IMR-90 (cell line): ENCODE measurements around the gene PIP4K2A. TPM values are rescaled to one million over a fixed set of nuclear protein-coding genes. Genes with fewer than 3 reads are reported as not detected.
A peak's percentile ranks its signal among the peaks of the same experiment; 100 is the strongest.

Experiments
- ATAC-seq: fragments of 200-7000 bp; cut with Tn5 transposase; 2 replicates; pipeline ENCODE4 v1.9.1; 2020; ENCODE audit warnings: low read depth, mild to moderate bottlenecking, moderate library complexity
- BruUV-seq: library from RNA; stranded (reverse); fragments of 400-500 nt; replicated peaks from 2 replicates; lab custom pipeline; 2021; lab: Mats Ljungman, UMichigan
- CTCF ChIA-PET: fragments of 300-600 bp; formaldehyde crosslinking; extraction: SDS; loops from one replicate; lab custom pipeline; 2021; ENCODE audit warnings: antibody characterized with exemption; lab: Yijun Ruan, JAX
- POLR2A ChIA-PET: fragments of 300-600 bp; sonication (Branson Sonifier 250); formaldehyde crosslinking; loops from one replicate; lab custom pipeline; 2022; ENCODE audit warnings: antibody characterized with exemption; ENCODE audit not compliant: unreplicated experiment; lab: Charles Lee
- DNase-seq: peaks from one replicate; pipeline ENCODE4 v3.0.0; 2013
- H2AFZ ChIP-seq: replicated peaks from 2 replicates; pipeline ENCODE3; 2013; ENCODE audit warnings: low read length, mild to moderate bottlenecking; ENCODE audit not compliant: poor library complexity
- H2AK5ac ChIP-seq: 2 replicates; pipeline ENCODE4 v1.6.1; 2013; ENCODE audit warnings: low read depth, low read length, inconsistent platforms
- H2AK9ac ChIP-seq: replicated peaks from 2 replicates; pipeline ENCODE3; 2013; ENCODE audit warnings: mild to moderate bottlenecking, low read depth, low read length, moderate library complexity; ENCODE audit not compliant: poor library complexity
- H2BK120ac ChIP-seq: 2 replicates; pipeline ENCODE4 v1.6.1; 2013; ENCODE audit warnings: low read depth, low read length, inconsistent platforms
- H2BK15ac ChIP-seq: 3 replicates; pipeline ENCODE4 v1.6.1; 2013; ENCODE audit warnings: low read depth, low read length, inconsistent platforms
- H2BK20ac ChIP-seq: 2 replicates; pipeline ENCODE4 v1.6.1; 2013; ENCODE audit warnings: low read depth, mild to moderate bottlenecking, inconsistent platforms, low read length, moderate library complexity
- H2BK5ac ChIP-seq: 2 replicates; pipeline ENCODE4 v1.6.1; 2013; ENCODE audit warnings: mild to moderate bottlenecking, low read depth, low read length, inconsistent platforms; ENCODE audit not compliant: poor library complexity, severe bottlenecking
- H3K14ac ChIP-seq: replicated peaks from 2 replicates; pipeline ENCODE4 v1.6.1; 2013; ENCODE audit warnings: low read depth, low read length, inconsistent platforms
- H3K18ac ChIP-seq: 2 replicates; pipeline ENCODE4 v1.6.1; 2013; ENCODE audit warnings: low read depth, low read length, control low read depth
- H3K23ac ChIP-seq: 2 replicates; pipeline ENCODE4 v1.6.1; 2013; ENCODE audit warnings: low read depth, low read length, inconsistent platforms
- H3K27ac ChIP-seq: 2 replicates; pipeline ENCODE4 v1.5.1; 2013; ENCODE audit warnings: mild to moderate bottlenecking, control low read depth, low read length; ENCODE audit not compliant: insufficient read depth
- H3K27me3 ChIP-seq: 2 replicates; pipeline ENCODE4 v1.6.1; 2013; ENCODE audit warnings: low read length; ENCODE audit not compliant: control insufficient read depth, insufficient read depth
- H3K36me3 ChIP-seq: 2 replicates; pipeline ENCODE4 v1.6.1; 2013; ENCODE audit warnings: low read length, mixed read lengths; ENCODE audit not compliant: control insufficient read depth, insufficient read depth
- H3K4ac ChIP-seq: 2 replicates; pipeline ENCODE4 v1.6.1; 2013; ENCODE audit warnings: low read depth, low read length, inconsistent platforms
- H3K4me1 ChIP-seq: 2 replicates; pipeline ENCODE4 v1.6.1; 2013; ENCODE audit warnings: low read length, mixed read lengths; ENCODE audit not compliant: control insufficient read depth, insufficient read depth
- H3K4me2 ChIP-seq: 2 replicates; pipeline ENCODE4 v1.6.1; 2013; ENCODE audit warnings: low read depth, mild to moderate bottlenecking, control low read depth, low read length, moderate library complexity
- H3K4me3 ChIP-seq: 2 replicates; pipeline ENCODE4 v1.5.1; 2013; ENCODE audit warnings: low read depth, mild to moderate bottlenecking, control low read depth, low read length, moderate library complexity; ENCODE audit not compliant: insufficient read depth
- H3K56ac ChIP-seq: 2 replicates; pipeline ENCODE4 v1.6.1; 2013; ENCODE audit warnings: low read length, inconsistent platforms; ENCODE audit not compliant: insufficient read depth; ENCODE audit errors: extremely low read depth
- H3K79me1 ChIP-seq, 2 experiments: 2 replicates each; pipeline ENCODE4 v1.6.1; 2013; ENCODE audit warnings: low read length in 2 of 2, inconsistent platforms in 1 of 2, low read depth in 1 of 2
- H3K9ac ChIP-seq: 2 replicates; pipeline ENCODE4 v1.6.1; 2013; ENCODE audit warnings: low read depth, low read length, control low read depth
- H3K9me1 ChIP-seq: 2 replicates; pipeline ENCODE4 v1.6.1; 2013; ENCODE audit warnings: low read length, inconsistent platforms; ENCODE audit not compliant: insufficient read depth
- H3K9me3 ChIP-seq: 2 replicates; pipeline ENCODE4 v1.6.1; 2013; ENCODE audit warnings: low read length; ENCODE audit not compliant: control insufficient read depth, insufficient read depth
- H4K20me1 ChIP-seq: 2 replicates; pipeline ENCODE4 v1.6.1; 2013; ENCODE audit warnings: low read length, inconsistent platforms; ENCODE audit not compliant: insufficient read depth
- H4K5ac ChIP-seq: 2 replicates; pipeline ENCODE4 v1.6.1; 2013; ENCODE audit warnings: mild to moderate bottlenecking, low read depth, low read length, control low read depth
- H4K8ac ChIP-seq, 2 experiments: 2 replicates each; pipeline ENCODE4 v1.6.1; 2013; ENCODE audit warnings: low read depth in 2 of 2, low read length in 2 of 2, control low read depth in 1 of 2, inconsistent platforms in 1 of 2
- H4K91ac ChIP-seq: 2 replicates; pipeline ENCODE4 v1.6.1; 2013; ENCODE audit warnings: low read depth, low read length, inconsistent platforms; ENCODE audit not compliant: insufficient read depth
- CEBPB ChIP-seq: IDR thresholded peaks from 2 replicates; pipeline ENCODE4 v1.6.1; 2012; ENCODE audit warnings: low read depth, low read length, improper control_type of control experiment
- ELK1 ChIP-seq: fragments of 150-350 bp; IDR thresholded peaks from 2 replicates; pipeline ENCODE4 v1.6.1; 2016; ENCODE audit warnings: low read depth, mild to moderate bottlenecking, low read length, moderate library complexity, borderline replicate concordance
- FOS ChIP-seq: fragments of 150-350 bp; IDR thresholded peaks from 2 replicates; pipeline ENCODE4 v1.6.1; 2016; ENCODE audit warnings: low read depth, low read length
- MAFK ChIP-seq: IDR thresholded peaks from 2 replicates; pipeline ENCODE4 v1.6.1; 2012; ENCODE audit warnings: low read depth, low read length, improper control_type of control experiment
- MAZ ChIP-seq: IDR thresholded peaks from 2 replicates; pipeline ENCODE4 v1.6.1; 2012; ENCODE audit warnings: low read depth, mild to moderate bottlenecking, low read length, improper control_type of control experiment, moderate library complexity, borderline replicate concordance
- MXI1 ChIP-seq: IDR thresholded peaks from 2 replicates; pipeline ENCODE4 v1.6.1; 2012; ENCODE audit warnings: low read depth, mild to moderate bottlenecking, low read length, moderate library complexity, borderline replicate concordance
- NFE2L2 ChIP-seq: fragments of 150-350 bp; IDR thresholded peaks from 2 replicates; pipeline ENCODE4 v1.6.1; 2016; ENCODE audit warnings: low read depth, mild to moderate bottlenecking, low read length
- POLR2A ChIP-seq: IDR thresholded peaks from 2 replicates; pipeline ENCODE4 v1.6.1; 2012; ENCODE audit warnings: mild to moderate bottlenecking, low read depth, low read length
- RAD21 ChIP-seq: IDR thresholded peaks from 2 replicates; pipeline ENCODE4 v1.6.1; 2012; ENCODE audit warnings: low read length, improper control_type of control experiment
- RCOR1 ChIP-seq: IDR thresholded peaks from 2 replicates; pipeline ENCODE4 v1.6.1; 2012; ENCODE audit warnings: mild to moderate bottlenecking, low read length, improper control_type of control experiment; ENCODE audit not compliant: insufficient replicate concordance
- RFX5 ChIP-seq: IDR thresholded peaks from 2 replicates; pipeline ENCODE4 v1.8.0; 2012; ENCODE audit warnings: low read depth, mild to moderate bottlenecking, low read length, moderate library complexity
- SMC3 ChIP-seq: fragments of 150-350 bp; IDR thresholded peaks from 2 replicates; pipeline ENCODE4 v1.6.1; 2016; ENCODE audit warnings: low read depth, mild to moderate bottlenecking, antibody characterized with exemption, low read length, moderate library complexity
- WGBS, 2 experiments: methylation state at CpG; one replicate each; pipeline versions ENCODE4 v1.1.5 to v1.1.7; 2013; ENCODE audit warnings: missing lambda C conversion rate in 2 of 2; ENCODE audit not compliant: insufficient read length in 1 of 2; ENCODE audit errors: extremely low coverage in 2 of 2; 5-methylcytosine and 5-hydroxymethylcytosine counted together
- dilution Hi-C: fragments of 300-500 bp; cut with HindIII; formaldehyde crosslinking; loops from one replicate; pipeline ENCODE4 v1.14.3; 2018; ENCODE audit warnings: low sequenced_read_pairs; ENCODE audit not compliant: unreplicated experiment
- in situ Hi-C: fragments of 300-500 bp; cut with MboI; formaldehyde crosslinking; loops from 3 replicates; pipeline ENCODE4 v1.14.3; 2019; ENCODE audit warnings: low sequenced_read_pairs, inconsistent platforms, mixed read lengths
- intact Hi-C: fragments of 100-400 bp; cut with micrococcal nuclease; formaldehyde crosslinking; loops from 2 replicates; pipeline ENCODE4 v1.10.0; 2022
- polyA plus RNA-seq, 3 experiments: library from polyadenylated mRNA; depleted of rRNA; stranded (reverse); fragments of >200 nt; gene quantifications; 2 replicates each; pipeline ENCODE4 v1.2.3, GENCODE V29; 2012; ENCODE audit warnings: low replicate concordance in 1 of 3
- total RNA-seq: library from RNA; depleted of rRNA; stranded (reverse); fragments of >200 nt; gene quantifications from 2 replicates; pipeline ENCODE4 v1.2.3, GENCODE V29; 2012
- TF ChIP-seq, protein P1 (sequence below): conservative IDR thresholded peaks from 2 replicates; pipeline ENCODE4 v1.5.1; 2012; ENCODE audit warnings: mild to moderate bottlenecking, low read depth, low read length, improper control_type of control experiment
- TF ChIP-seq, protein P2 (sequence below): fragments of 150-350 bp; IDR thresholded peaks from 2 replicates; pipeline ENCODE4 v1.6.1; 2017; ENCODE audit warnings: mild to moderate bottlenecking, antibody characterized with exemption, low read length, low read depth

PIP4K2A gene
- total and polyA plus RNA-seq, 2 of the 4 experiments (the other 2 are of a cell fraction) = 9.8 to 18.1 TPM

DNA sequence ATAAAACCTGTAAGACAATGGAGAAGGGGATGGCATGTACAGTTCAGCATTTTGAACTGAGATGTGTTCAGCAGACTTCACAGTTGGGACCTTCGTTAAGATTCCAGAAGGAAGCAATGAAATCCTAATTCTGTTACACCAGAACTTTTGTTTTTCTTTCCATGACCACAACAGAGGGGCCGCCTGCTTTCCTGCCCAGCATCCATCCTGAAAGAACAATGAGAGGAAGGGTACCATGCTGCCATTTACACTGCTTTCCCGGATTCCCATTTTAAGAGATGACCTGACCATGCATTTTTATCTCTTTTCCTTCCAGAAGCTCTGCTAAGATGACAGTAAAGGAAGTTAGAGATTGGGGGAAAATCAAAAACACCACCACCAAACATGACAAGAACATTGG lies 92.7 kb downstream of the PIP4K2A start:
- H3K79me1 ChIP-seq = peaks cover 26 to 58% of the 10 kb centered on the region in 2 experiments
- H3K18ac ChIP-seq = no peak overlapping the region
- H4K20me1 ChIP-seq = 0 out of 2 replicates have a peak, but pooled peaks cover 6% of the 10 kb centered on the region
- H2AK5ac ChIP-seq = peak overlapping the region; percentile 42; the same call in 1 of the 2 replicates
- H3K23ac ChIP-seq = 0 out of 2 replicates have a peak overlapping the region, but pooled peaks have one; percentile 7
- H2BK5ac ChIP-seq = no peak overlapping the region
- peaks cover 25% of the 10 kb centered on the region for H3K9me1 ChIP-seq
- H2BK120ac ChIP-seq = peak overlapping the region; percentile 35
- H4K8ac ChIP-seq = 0 out of 4 replicates have a peak overlapping the region, but pooled peaks of 1 of the 2 experiments have one; percentile 39
- H3K4me1 ChIP-seq = peaks cover 31% of the 10 kb centered on the region
- H3K4ac ChIP-seq = peak overlapping the region; percentile 43
- in situ Hi-C loops = loop anchor here (25.0 kb wide), 1 partner anchor 1109 kb away; no protein-coding TSS in a partner anchor
- dilution Hi-C loops = no loop called here
- no peak overlapping the region; the same call in 1 of the 2 replicates for H2BK20ac ChIP-seq
- H3K27ac ChIP-seq = no peak overlapping the region
- no peak overlapping the region for H3K9ac ChIP-seq
- ChIA-PET CTCF (no interaction called here), POLR2A (no interaction called here)
- no peaks in the 10 kb centered on the region for H3K27me3 ChIP-seq
- no peak overlapping the region for H4K91ac ChIP-seq
- no peaks in the 10 kb centered on the region for H3K9me3 ChIP-seq
- no peak for TF ChIP-seq RCOR1
- no peak for TF ChIP-seq MXI1
- TF ChIP-seq ELK1 = no peak
- TF ChIP-seq SMC3 = no peak
- no peak for TF ChIP-seq POLR2A
- no peak for TF ChIP-seq RFX5
- TF ChIP-seq MAFK = no peak
- TF ChIP-seq CEBPB = no peak
- TF ChIP-seq RAD21 = no peak
- no peak for TF ChIP-seq MAZ
- TF ChIP-seq, protein P1, sequence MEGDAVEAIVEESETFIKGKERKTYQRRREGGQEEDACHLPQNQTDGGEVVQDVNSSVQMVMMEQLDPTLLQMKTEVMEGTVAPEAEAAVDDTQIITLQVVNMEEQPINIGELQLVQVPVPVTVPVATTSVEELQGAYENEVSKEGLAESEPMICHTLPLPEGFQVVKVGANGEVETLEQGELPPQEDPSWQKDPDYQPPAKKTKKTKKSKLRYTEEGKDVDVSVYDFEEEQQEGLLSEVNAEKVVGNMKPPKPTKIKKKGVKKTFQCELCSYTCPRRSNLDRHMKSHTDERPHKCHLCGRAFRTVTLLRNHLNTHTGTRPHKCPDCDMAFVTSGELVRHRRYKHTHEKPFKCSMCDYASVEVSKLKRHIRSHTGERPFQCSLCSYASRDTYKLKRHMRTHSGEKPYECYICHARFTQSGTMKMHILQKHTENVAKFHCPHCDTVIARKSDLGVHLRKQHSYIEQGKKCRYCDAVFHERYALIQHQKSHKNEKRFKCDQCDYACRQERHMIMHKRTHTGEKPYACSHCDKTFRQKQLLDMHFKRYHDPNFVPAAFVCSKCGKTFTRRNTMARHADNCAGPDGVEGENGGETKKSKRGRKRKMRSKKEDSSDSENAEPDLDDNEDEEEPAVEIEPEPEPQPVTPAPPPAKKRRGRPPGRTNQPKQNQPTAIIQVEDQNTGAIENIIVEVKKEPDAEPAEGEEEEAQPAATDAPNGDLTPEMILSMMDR = no peak
- TF ChIP-seq, protein P2, sequence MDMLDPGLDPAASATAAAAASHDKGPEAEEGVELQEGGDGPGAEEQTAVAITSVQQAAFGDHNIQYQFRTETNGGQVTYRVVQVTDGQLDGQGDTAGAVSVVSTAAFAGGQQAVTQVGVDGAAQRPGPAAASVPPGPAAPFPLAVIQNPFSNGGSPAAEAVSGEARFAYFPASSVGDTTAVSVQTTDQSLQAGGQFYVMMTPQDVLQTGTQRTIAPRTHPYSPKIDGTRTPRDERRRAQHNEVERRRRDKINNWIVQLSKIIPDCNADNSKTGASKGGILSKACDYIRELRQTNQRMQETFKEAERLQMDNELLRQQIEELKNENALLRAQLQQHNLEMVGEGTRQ = no peak
- no peak for TF ChIP-seq NFE2L2
- TF ChIP-seq FOS = no peak
- intact Hi-C loops = loop anchor here (5.0 kb wide), 1 partner anchor 196 kb away; no protein-coding TSS in a partner anchor
- H2BK15ac ChIP-seq = 0 out of 3 replicates have a peak overlapping the region, but pooled peaks have one; percentile 8
- no TSS peak for BruUV-seq
- H3K14ac ChIP-seq = peak overlapping the region; percentile 48
- no peak overlapping the region for H2AFZ ChIP-seq
- H3K36me3 ChIP-seq = no peaks in the 10 kb centered on the region
- H3K4me2 ChIP-seq = no peak overlapping the region
- H2AK9ac ChIP-seq = no peak overlapping the region
- no peak overlapping the region for H3K56ac ChIP-seq
- no peak for ATAC-seq
- WGBS, 2 experiments = 100% methylated on average over 1 of the region's 3 CpGs; no CpG with 5 or more reads in 1 of the 2 experiments
- H3K4me3 ChIP-seq = no peak overlapping the region
- DNase-seq = no peak
- no peak overlapping the region for H4K5ac ChIP-seq
